Activated T-cell treated with anti-CD3 and anti-CD28 coated beads, Interleukin-2, amount 50 U/mL, for 1 hour (primary cell): ENCODE measurements around the gene SPAG9.
"Not testable (repeated sequence)": the region's sequence is repeated elsewhere in the genome, so short reads cannot be mapped to it uniquely, and the experiment has no call there.

Experiments
- DNase-seq: peaks from one replicate; pipeline ENCODE4 v3.0.0-alpha.2; 2020

The SPAG9 gene

GRCh38 chr17:50949989-50950877 is 170.4 kb downstream of the SPAG9 start:
- DNase-seq = peak; percentile 68

GRCh38 chr17:50949128-50949988 is 171.3 kb downstream of the SPAG9 start:
- peak; percentile 14 for DNase-seq

- peak; percentile 8 for DNase-seq
These were observed 172.0 kb downstream of the SPAG9 start for GRCh38 chr17:50948711-50949110.

GRCh38 chr17:50947782-50948543 is 172.7 kb downstream of the SPAG9 start:
- DNase-seq = peak; percentile 12

- DNase-seq = peak; percentile 15
These were observed 173.5 kb downstream of the SPAG9 start for GRCh38 chr17:50946891-50947781.

- DNase-seq = peak; percentile 14
These were observed 174.3 kb downstream of the SPAG9 start for GRCh38 chr17:50946223-50946890.

- peak; percentile 16 for DNase-seq
These were observed 174.9 kb downstream of the SPAG9 start for GRCh38 chr17:50945779-50946222.

- DNase-seq = peak; percentile 18
These were observed 175.6 kb downstream of the SPAG9 start for GRCh38 chr17:50944902-50945720.

- DNase-seq = peak; percentile 75
These were observed 176.4 kb downstream of the SPAG9 start for GRCh38 chr17:50944054-50944901.

- DNase-seq = peak; percentile 23
These were observed 177.1 kb downstream of the SPAG9 start for GRCh38 chr17:50943575-50943933.

GRCh38 chr17:50941676-50942048 is 179.0 kb downstream of the SPAG9 start:
- DNase-seq = not testable (repeated sequence)

- DNase-seq = no peak
These were observed 180.6 kb downstream of the SPAG9 start for GRCh38 chr17:50939795-50940684.

GRCh38 chr17:50939542-50939794 is 181.2 kb downstream of the SPAG9 start:
- no peak for DNase-seq

GRCh38 chr17:50938821-50939541 is 181.7 kb downstream of the SPAG9 start:
- no peak for DNase-seq

- no peak for DNase-seq
These were observed 184.7 kb downstream of the SPAG9 start for GRCh38 chr17:50935996-50936266.

GRCh38 chr17:50935221-50935995 is 185.3 kb downstream of the SPAG9 start:
- DNase-seq = no peak

GRCh38 chr17:50934672-50935220 is 185.9 kb downstream of the SPAG9 start:
- DNase-seq = no peak
